ENCODE results near the gene SLC5A11. TPM values are rescaled to one million over a fixed set of nuclear protein-coding genes. Genes with fewer than 3 reads are reported as not detected.
"Not testable (repeated sequence)": the region's sequence is repeated elsewhere in the genome, so short reads cannot be mapped to it uniquely, and the experiment has no call there.

The SLC5A11 gene
- total RNA-seq, 1 experiment from 2014 or later, result 0.47 TPM

DNA sequence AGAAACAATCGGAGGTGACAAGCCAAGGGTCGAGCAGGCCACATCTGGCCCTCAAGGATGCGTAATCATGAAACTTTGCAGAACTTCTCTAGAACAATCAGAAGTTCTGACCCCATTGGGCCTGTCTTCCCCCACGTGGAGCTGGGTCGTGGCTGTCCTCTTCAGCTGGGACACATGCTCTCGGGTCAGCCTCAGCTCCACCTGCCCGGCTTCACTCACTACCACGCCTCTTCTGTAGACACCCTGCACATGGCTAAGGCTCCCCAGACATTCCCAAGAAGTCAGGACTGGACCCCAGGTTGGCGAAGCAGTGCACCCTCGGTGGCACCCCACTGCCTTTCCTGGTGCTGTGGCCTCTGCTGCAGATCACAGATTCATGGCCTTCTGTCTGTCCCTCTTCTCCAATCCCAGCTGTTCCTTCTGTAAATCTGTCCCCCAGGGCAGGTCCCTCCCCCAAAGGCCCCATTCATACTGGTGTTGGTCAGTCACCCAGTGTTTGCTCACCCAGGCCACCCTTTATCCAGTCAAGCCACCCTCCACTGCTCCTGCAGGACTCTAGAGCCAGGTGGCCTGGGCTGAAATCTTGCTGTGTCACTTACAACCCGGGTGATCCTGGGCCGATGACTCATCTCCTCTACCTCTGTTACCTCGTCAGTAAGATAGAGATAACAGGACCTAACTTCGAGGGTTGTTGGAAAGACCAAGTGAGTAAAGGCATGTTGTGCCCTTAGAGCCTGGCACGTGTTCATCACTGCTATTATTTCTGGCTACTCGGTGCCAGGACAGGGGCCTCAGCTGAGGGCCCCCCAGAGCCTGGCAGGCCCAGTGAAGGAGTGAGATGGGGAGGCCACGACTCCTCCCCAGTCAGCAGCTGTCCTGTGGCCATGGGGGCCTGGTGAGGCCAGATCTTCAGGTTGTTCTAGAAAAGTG, 1.4 kb upstream of the SLC5A11 start (continued):
- no peak for TF ChIP-seq EGR1 (IDR thresholded peaks at IDR 0.05; ENCODE audit: low read depth)
- TF ChIP-seq, protein P1, sequence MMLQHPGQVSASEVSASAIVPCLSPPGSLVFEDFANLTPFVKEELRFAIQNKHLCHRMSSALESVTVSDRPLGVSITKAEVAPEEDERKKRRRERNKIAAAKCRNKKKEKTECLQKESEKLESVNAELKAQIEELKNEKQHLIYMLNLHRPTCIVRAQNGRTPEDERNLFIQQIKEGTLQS (IDR thresholded peaks at IDR 0.05), result no peak
- TF ChIP-seq, protein P2, sequence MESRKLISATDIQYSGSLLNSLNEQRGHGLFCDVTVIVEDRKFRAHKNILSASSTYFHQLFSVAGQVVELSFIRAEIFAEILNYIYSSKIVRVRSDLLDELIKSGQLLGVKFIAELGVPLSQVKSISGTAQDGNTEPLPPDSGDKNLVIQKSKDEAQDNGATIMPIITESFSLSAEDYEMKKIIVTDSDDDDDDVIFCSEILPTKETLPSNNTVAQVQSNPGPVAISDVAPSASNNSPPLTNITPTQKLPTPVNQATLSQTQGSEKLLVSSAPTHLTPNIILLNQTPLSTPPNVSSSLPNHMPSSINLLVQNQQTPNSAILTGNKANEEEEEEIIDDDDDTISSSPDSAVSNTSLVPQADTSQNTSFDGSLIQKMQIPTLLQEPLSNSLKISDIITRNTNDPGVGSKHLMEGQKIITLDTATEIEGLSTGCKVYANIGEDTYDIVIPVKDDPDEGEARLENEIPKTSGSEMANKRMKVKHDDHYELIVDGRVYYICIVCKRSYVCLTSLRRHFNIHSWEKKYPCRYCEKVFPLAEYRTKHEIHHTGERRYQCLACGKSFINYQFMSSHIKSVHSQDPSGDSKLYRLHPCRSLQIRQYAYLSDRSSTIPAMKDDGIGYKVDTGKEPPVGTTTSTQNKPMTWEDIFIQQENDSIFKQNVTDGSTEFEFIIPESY (IDR thresholded peaks at IDR 0.05; ENCODE audit: extremely low read depth, insufficient replicate concordance, low read length), result no peak
- TF ChIP-seq EZH2 (IDR thresholded peaks at IDR 0.05), result no peak
- no peak for TF ChIP-seq YY1 (IDR thresholded peaks at IDR 0.05; ENCODE audit: extremely low read depth, insufficient replicate concordance, low read depth, low read length)
- no peak for TF ChIP-seq SIN3A (IDR thresholded peaks at IDR 0.05; ENCODE audit: low read depth)
- TF ChIP-seq POLR2AphosphoS5 (IDR thresholded peaks at IDR 0.05; ENCODE audit: low read depth, low read length), result no peak
- TF ChIP-seq, protein P3, sequence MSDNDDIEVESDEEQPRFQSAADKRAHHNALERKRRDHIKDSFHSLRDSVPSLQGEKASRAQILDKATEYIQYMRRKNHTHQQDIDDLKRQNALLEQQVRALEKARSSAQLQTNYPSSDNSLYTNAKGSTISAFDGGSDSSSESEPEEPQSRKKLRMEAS (IDR thresholded peaks at IDR 0.05), result peak; percentile 58; the same call in 1 of the 2 replicates
- no peak for TF ChIP-seq ZNF274 (IDR thresholded peaks at IDR 0.05; ENCODE audit: low read depth, low read length)
- no peak for TF ChIP-seq CEBPB (IDR thresholded peaks at IDR 0.05; ENCODE audit: low read depth)

DNA sequence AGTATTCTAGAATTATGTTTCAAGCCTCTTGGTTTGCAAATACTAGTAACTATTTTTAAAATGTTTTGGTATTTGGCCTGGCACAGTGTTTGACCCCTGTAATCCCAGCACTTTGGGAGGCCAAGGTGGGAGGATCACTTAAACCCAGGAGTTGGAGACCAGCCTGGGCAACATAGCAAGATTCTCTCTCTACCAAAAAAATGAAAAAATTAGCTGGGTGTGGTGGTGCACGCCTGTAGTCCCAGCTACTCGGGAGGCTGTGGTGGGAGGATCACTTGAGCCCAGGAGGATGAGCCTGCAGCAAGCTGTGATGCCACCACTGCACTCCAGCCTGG, 765 bp upstream of the SLC5A11 start:
- POLR2A ChIA-PET; DNase-seq (ENCODE audit: low read depth, low spot score); BruUV-seq (replicated peaks); H3K9me3 ChIP-seq (ENCODE audit: control insufficient read depth in 1 of 2, insufficient read depth in 1 of 2, low read depth in 1 of 2, low read length in 2 of 2); H3K36me3 ChIP-seq (ENCODE audit: control insufficient read depth in 1 of 2, insufficient read depth in 2 of 2, low read length in 2 of 2); H3K27me3 ChIP-seq (ENCODE audit: insufficient read depth, low read length); H2AFZ ChIP-seq (ENCODE audit: low read depth, low read length, poor library complexity, severe bottlenecking); ATAC-seq; H3K79me2 ChIP-seq (ENCODE audit: insufficient read depth, low read length); RAD21 ChIA-PET (ENCODE audit: low non-redundant PET in 1 of 2, low total read pairs in 2 of 2, uncharacterized antibody in 2 of 2, unreplicated experiment in 2 of 2); H3K4me3 ChIP-seq (replicated peaks in 1 of 2; ENCODE audit: low read depth in 1 of 2, low read length in 2 of 2); CTCF ChIA-PET; intact Hi-C loops (cut with micrococcal nuclease); H3K9me2 ChIP-seq (ENCODE audit: insufficient read depth); H4K20me1 ChIP-seq (ENCODE audit: insufficient read depth): not testable (repeated sequence)
- H3K4me2 ChIP-seq (ENCODE audit: low read length), result peak overlapping the region; percentile 63
- peaks cover 16 to 40% of the 10 kb centered on the region in 2 experiments for H3K4me1 ChIP-seq (ENCODE audit: control insufficient read depth in 1 of 2, insufficient read depth in 2 of 2, low read length in 2 of 2)
- peak overlapping the region; percentile 42; the same call in 1 of the 2 replicates for H3K9ac ChIP-seq (ENCODE audit: low read length)
- peak overlapping the region; percentile 20; the same call in 1 of the 2 replicates for H3K27ac ChIP-seq (ENCODE audit: low read depth, low read length)

Data from HCT116 (cell line).